GM19035 (cell line): ENCODE measurements around the gene C10orf71.

ENCODE experiments used
- ATAC-seq: cut with Tn5 transposase; IDR thresholded peaks from one replicate; pipeline ENCODE4 v1.9.1; 2021; ENCODE audit not compliant: unreplicated experiment

C10orf71 gene, protein sequence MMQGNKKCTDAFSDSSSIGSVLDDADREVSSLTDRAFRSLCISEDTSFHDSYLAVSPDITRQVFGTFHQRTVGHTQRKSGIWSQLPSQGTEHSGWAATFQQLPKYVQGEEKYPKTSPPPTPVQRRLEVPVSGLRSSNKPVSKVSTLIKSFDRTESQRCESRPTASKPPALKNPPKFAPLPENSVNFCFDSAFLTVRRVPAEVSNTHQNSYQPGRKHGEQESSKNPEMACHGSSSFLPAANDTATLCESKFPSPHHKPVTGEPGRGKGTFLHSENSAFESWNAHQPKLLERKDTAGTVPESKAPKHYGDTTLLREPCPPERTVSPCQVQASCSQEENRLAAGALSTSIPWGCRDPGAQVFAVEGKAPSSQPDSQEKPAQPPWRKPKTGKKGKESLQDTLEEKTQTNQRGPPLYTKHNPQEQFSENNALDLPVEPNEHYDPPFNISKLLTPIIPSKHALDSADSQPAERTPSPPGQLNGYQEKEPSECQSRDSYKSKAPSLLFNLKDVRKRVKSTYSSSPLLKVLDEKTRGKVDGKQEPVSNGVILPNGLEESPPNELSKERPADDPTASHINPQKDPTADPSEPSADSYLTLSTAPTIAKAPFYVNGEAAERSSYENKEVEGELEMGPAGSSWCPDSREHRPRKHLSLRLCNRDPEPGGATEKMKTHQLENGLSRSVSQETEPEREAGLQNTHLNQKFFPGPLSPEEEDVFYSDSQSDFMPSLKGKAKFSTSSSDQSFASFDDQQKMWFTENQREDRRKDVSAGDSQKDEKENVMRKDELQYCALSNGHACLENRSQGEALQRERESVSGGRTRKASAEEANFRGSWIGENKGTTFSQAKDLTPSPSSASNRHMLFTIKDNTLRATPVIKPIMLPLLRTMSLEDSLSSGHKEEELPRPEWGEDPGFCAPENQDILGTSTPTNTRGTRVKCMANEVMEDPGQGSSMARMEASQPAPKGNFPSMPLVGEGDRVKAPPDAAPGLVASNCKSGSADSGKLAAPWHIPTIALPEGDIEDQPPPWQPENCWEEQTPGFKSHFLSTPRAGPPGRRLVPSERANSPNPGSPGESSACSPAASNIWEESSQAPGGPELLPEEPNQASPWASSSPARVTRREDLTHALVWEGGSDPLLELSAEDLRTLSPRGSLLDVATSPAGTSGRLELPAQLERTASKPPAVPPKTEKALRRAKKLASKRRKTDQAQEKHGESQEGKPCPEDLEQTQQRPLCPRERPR (N-terminal part only)

DNA sequence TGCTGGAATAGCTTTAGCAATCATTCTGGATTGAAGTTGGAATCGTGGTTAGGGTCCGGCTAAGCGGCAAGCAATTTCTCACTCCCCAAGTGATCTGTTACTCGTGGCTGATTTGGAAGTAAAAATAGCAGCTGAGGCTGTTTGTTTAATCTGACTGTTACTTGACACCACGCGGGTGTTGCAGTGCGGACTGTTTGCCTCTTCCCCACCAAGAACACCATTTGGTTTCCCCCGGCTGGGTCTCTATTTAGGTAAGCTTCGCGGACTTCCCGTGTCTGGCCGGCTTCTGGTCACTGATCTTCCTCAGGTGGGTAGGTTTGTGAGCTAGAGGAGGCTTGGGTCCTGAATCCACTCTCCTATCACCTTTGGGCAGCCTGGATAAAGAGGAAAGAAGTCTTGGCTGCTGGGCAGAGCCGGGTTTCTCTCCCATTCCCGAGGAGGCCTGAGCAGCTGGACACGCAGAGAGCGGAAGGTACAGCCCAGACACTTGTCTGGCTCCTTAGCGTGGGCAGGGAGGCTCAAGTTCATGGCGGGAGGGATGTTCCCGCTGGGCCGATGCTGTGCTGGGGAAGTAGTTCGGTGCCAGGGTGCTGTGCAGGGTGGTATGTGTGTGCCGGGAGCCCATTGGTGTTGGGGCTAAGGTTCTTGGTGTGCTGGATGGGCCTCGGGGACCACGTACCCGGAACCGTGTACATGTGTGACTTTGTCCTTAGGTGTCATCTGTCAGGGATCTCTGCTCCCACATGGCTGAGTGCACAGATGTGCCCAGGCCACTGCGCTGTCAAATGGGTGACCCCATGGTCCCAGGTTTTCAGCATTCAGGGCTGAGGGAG lies at the start of gene C10orf71:
Gene C10orf71 (plus strand): TSS at position 188 of the 833 bp plus-strand sequence. CDS start 23,376 bp downstream, outside the sequence.
- no peak for ATAC-seq

DNA sequence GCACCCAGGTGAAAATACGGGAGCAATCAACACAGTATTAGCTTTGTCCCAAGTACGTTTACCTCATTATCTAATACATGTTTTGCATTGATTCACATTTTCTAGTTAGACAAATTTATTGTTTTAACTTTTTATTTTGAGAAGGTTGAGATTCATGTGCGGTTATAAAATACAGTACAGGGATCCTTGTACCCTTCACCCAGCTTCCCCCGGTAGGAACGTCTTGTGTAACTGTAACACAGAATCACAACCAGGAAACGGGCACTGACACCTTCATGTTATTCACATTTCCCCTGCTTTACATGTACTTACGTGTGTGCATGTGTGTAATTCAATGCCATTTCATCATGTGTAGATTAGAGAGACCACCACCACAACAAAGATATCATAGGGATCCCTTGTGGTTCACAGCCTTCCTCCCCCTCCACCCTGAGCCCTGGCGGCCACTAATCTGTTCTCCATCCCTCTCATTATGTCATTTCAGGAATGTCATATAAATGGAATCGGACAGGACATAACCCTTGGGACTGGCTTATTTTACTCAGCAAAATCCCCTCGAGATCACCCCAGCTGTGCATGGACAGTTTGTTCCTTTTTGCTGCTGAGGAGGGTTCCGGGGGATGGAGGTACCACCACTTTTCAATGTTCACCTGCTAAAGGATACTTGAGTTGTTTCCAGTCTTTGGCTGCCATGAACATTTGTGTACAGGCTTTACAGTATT lies 46.5 kb upstream of the C10orf71 start:
- ATAC-seq, result no peak

DNA sequence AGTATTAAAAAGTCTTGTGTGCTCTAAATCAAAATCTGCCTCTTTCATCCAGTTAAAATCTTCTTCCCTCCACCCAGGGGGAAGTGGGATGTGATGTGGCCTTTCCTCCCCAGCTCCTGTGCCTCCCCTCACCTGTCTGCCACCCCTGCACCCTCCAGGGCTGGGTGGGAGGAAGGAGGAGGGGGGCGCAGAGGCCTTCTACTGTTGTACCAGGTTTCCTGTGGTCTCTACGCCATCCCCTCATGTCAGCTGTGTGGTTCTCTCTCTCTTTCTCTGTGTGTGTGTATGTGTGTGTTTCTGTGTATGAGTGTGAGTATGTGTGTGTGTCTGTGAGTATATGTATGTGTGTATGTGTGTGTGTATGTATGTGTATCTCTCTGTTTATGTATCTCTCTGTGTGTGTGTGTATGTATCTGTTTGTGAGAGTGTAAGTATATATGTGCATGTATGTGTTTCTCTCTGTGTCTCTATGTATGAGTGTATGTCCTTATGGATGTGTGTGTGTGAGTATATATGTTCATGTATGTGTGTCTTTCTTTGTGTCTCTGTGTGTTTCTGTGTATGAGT lies 45.5 kb upstream of the C10orf71 start:
- ATAC-seq, result no peak

DNA sequence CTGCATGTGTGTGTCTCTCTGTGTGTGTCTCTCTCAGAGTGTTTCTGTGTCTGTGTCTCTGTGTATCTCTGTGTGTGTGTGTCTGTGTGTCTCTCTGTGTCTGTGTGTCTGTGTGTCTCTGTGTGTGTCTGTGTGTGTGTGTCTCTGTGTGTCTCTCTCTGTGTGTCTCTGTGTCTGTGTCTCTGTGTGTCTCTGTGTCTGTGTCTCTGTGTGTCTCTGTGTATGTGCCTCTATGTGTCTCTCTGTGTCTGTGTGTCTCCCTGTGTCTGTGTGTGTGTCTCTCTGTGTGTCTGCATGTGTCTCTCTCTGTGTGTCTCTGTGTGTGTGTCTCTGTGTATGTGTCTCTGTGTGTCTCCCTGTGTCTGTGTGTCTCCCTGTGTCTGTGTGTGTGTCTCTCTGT lies 44.8 kb upstream of the C10orf71 start:
- no peak for ATAC-seq

DNA sequence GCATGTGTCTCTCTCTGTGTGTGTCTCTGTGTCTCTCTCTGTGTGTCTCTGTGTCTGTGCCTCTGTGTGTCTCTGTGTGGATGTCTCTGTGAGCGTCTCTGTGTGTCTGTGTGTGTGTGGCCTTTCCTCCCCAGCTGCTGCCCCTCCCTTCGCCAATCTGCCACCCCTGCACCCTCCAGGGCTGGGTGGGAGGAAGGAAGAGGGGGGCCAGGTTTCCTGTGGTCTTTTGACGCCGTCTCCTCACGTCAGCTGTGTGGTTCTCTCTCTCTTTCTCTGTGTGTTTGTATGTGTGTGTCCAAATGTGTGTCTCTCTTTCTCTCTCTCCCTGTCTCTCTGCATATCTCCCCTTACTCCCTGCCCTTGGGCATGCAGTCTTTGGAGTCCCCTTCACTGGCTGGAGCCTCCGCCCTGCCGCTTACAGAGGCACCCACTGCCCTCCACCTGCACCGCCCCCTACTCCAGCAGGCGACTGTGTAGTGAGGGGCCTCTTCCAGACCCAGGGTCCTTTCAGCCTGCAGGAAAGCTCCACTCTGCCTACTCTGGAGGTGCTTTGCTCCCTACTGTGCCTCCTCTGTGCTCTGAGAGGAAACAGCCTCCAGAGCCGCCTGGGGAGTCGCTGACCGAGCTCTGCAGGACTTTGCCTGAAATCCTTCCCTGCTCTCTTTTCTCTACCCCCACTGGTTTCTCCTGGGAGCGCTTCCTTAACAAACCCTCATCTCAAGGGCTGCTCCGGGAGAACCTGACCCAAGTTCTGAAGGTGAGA lies 44.2 kb upstream of the C10orf71 start:
- ATAC-seq, result no peak

GRCh38 chr10:49255883-49256282 lies 43.1 kb upstream of the C10orf71 start:
- ATAC-seq, result no peak

GRCh38 chr10:49257154-49257553 lies 41.8 kb upstream of the C10orf71 start:
- ATAC-seq, result no peak

- ATAC-seq, result no peak
Measured at GRCh38 chr10:49257626-49258349, 41.2 kb upstream of the C10orf71 start.

DNA sequence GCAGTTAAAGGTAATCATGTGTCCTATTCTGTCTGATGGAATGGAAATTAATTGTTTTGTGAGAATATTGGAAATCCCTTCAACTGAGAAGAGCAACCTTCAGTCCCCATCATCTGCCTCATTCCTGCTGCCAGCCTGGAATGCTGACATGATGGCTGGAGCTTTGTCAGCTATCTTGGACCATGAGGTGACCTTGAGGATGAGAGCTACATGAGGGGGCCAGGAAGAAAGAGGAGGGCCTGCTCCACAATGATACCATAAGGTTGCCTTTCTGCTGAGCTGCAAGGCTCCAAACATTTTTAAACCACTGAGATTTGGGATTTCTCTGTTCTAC lies 40.7 kb upstream of the C10orf71 start:
- ATAC-seq, result no peak

DNA sequence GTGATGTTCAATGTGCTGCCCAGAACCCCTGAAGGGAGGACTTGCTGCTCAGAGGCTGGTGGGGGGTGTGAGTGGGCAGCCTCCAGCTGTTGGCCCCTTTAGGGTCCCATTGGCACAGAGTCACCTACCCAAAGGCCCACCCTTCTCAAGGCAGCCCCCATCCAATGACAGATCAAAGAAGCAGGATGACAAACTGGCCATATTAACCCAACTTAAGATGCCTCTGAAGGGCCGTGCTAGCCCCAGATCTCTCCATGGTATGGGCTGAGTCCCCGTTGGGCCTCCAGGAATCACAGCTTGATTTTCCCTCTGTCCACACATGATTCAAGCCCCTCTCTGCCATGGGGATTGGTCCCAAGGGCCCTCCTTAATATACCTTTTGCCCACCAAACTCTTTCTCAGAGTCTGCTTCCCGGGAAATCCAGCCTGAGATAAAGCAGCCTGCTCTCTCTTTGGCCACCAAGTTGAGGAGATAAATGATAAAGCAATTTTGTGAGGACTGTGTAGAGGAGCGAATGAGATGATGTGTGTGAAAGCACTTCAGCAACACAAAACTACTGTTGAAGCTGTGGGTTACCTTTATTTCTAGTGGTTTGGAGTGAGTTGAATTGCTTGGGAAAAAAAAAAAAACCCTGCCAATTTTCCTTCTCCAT lies 38.2 kb upstream of the C10orf71 start:
- no peak for ATAC-seq

GRCh38 chr10:49263591-49263990 lies 35.4 kb upstream of the C10orf71 start:
- no peak for ATAC-seq

GRCh38 chr10:49264177-49264677 lies 34.7 kb upstream of the C10orf71 start:
- no peak for ATAC-seq

GRCh38 chr10:49265885-49266284 lies 33.1 kb upstream of the C10orf71 start:
- no peak for ATAC-seq

- no peak for ATAC-seq
Measured at GRCh38 chr10:49268185-49268584, 30.8 kb upstream of the C10orf71 start.

- no peak for ATAC-seq
Measured at GRCh38 chr10:49269523-49269922, 29.4 kb upstream of the C10orf71 start.

- no peak for ATAC-seq
Measured at GRCh38 chr10:49270565-49270964, 28.4 kb upstream of the C10orf71 start.

DNA sequence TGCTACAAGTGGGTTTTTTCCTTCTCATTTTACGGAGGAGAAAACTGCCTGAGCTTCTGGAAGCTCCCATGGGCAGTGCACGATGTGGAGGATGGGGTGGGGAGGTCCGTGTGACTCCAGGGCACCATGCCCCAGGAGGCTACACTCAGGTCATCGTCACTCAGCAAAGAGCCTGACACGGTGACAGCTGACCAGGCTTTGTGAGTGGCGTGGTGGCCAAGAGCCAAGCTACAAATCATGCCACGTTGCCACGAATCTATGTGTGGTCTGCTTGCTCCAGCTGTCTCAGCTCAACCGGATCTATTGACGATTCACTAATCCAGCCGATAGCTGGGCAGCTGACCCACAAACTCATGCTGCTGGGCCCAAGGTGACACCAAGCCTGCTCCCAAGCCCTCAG lies 27.6 kb upstream of the C10orf71 start:
- ATAC-seq, result no peak
